HCT116 (cell line): ENCODE measurements around the gene CTAGE9. TPM values are rescaled to one million over a fixed set of nuclear protein-coding genes. Genes with fewer than 3 reads are reported as not detected.

Source experiments
- ATAC-seq: fragments of 200-7000 bp; cut with Tn5 transposase; 2 replicates; pipeline ENCODE4 v1.9.1; 2020; ENCODE audit warnings: mild to moderate bottlenecking, moderate library complexity
- BruUV-seq: library from RNA; stranded (reverse); fragments of 400-500 nt; replicated peaks from 2 replicates; lab custom pipeline; 2021; lab: Mats Ljungman, UMichigan
- CTCF ChIA-PET: fragments of 300-600 bp; sonication (Branson Sonifier 250); formaldehyde crosslinking; loops from one replicate; lab custom pipeline; 2021; ENCODE audit warnings: antibody characterized with exemption; lab: Charles Lee
- POLR2A ChIA-PET: fragments of 300-600, 350-600 bp; sonication (Branson Sonifier 250); formaldehyde crosslinking; loops from one replicate; lab custom pipeline; 2021; ENCODE audit warnings: antibody characterized with exemption; lab: Charles Lee
- RAD21 ChIA-PET, 2 experiments: fragments of 300-600 bp; sonication (Branson Sonifier 250); formaldehyde crosslinking; loops; one replicate each; lab custom pipeline; 2023; ENCODE audit warnings: low total read pairs in 2 of 2; ENCODE audit not compliant: uncharacterized antibody in 2 of 2, unreplicated experiment in 2 of 2, low non-redundant PET in 1 of 2; lab: Charles Lee
- DNase-seq: peaks from one replicate; pipeline ENCODE4 v3.0.0-alpha.2; 2010; ENCODE audit warnings: low read depth, low spot score
- H2AFZ ChIP-seq: fragments of 200-600 bp; shearing (Covaris generic), sonication (generic); 2 replicates; pipeline ENCODE4 v1.6.1; 2017; ENCODE audit warnings: low read depth, mixed run types, mixed read lengths, antibody characterized with exemption, low read length; ENCODE audit not compliant: poor library complexity, severe bottlenecking
- H3K27ac ChIP-seq: 2 replicates; pipeline ENCODE4 v1.5.1; 2012; ENCODE audit warnings: low read depth, low read length
- H3K27me3 ChIP-seq: fragments of 200-600 bp; sonication (generic); 2 replicates; pipeline ENCODE4 v1.6.1; 2016; ENCODE audit warnings: mixed run types, low read length, mixed read lengths; ENCODE audit not compliant: insufficient read depth
- H3K36me3 ChIP-seq, 2 experiments: fragments of 200-500 bp in 1 of 2; fragments of 200-600 bp in 1 of 2; sonication (Bioruptor generic) in 1 of 2; sonication (generic) in 1 of 2; 2 replicates each; pipeline versions ENCODE4 v1.5.1 to v1.6.1; 2014 to 2016; ENCODE audit warnings: low read length in 2 of 2, inconsistent platforms in 1 of 2, mixed read lengths in 1 of 2, mixed run types in 1 of 2; ENCODE audit not compliant: insufficient read depth in 2 of 2, control insufficient read depth in 1 of 2
- H3K4me1 ChIP-seq, 2 experiments: fragments of 200-600 bp in 1 of 2; sonication (generic) in 1 of 2; 2 replicates each; pipeline versions ENCODE4 v1.5.1 to v1.6.1; 2012 to 2017; ENCODE audit warnings: low read length in 2 of 2, inconsistent platforms in 1 of 2, mild to moderate bottlenecking in 1 of 2, mixed read lengths in 1 of 2, mixed run types in 1 of 2, moderate library complexity in 1 of 2; ENCODE audit not compliant: insufficient read depth in 2 of 2, control insufficient read depth in 1 of 2
- H3K4me2 ChIP-seq: fragments of 200-600 bp; sonication (generic); 2 replicates; pipeline ENCODE4 v1.6.1; 2017; ENCODE audit warnings: mixed run types, low read length, mixed read lengths
- H3K4me3 ChIP-seq, 2 experiments: fragments of 200-600 bp in 1 of 2; sonication (generic) in 1 of 2; replicated peaks in 1 of 2; 2 replicates each; pipeline ENCODE4 v1.5.1; 2011 to 2016; ENCODE audit warnings: low read length in 2 of 2, control low read depth in 1 of 2, low read depth in 1 of 2, mild to moderate bottlenecking in 1 of 2, mixed read lengths in 1 of 2, mixed run types in 1 of 2
- H3K79me2 ChIP-seq: fragments of 200-600 bp; sonication (generic); 2 replicates; pipeline ENCODE4 v1.6.1; 2017; ENCODE audit warnings: mild to moderate bottlenecking, mixed run types, low read length, moderate library complexity, mixed read lengths; ENCODE audit not compliant: insufficient read depth
- H3K9ac ChIP-seq: fragments of 200-600 bp; sonication (generic); 2 replicates; pipeline ENCODE4 v1.6.1; 2016; ENCODE audit warnings: low read length, mixed read lengths
- H3K9me2 ChIP-seq: fragments of 200-600 bp; sonication (generic), shearing (Covaris generic); 2 replicates; pipeline ENCODE4 v1.6.1; 2017; ENCODE audit warnings: mixed run types, mild to moderate bottlenecking, moderate library complexity; ENCODE audit not compliant: insufficient read depth
- H3K9me3 ChIP-seq, 2 experiments: fragments of 200-500 bp in 1 of 2; fragments of 200-600 bp in 1 of 2; sonication (Bioruptor generic) in 1 of 2; sonication (generic) in 1 of 2; 2 replicates each; pipeline ENCODE4 v1.6.1; 2014 to 2017; ENCODE audit warnings: low read length in 2 of 2, mixed read lengths in 2 of 2, inconsistent platforms in 1 of 2, low read depth in 1 of 2, mild to moderate bottlenecking in 1 of 2, mixed run types in 1 of 2, moderate library complexity in 1 of 2; ENCODE audit not compliant: control insufficient read depth in 1 of 2, insufficient read depth in 1 of 2
- H4K20me1 ChIP-seq: fragments of 200-600 bp; sonication (generic), shearing (Covaris generic); 2 replicates; pipeline ENCODE4 v1.6.1; 2017; ENCODE audit warnings: mixed run types, mild to moderate bottlenecking, moderate library complexity; ENCODE audit not compliant: insufficient read depth
- CTCF ChIP-seq, 3 experiments: fragments of 200-600 bp in 1 of 3; sonication (generic) in 1 of 3; IDR thresholded peaks in 2 of 3; conservative IDR thresholded peaks in 1 of 3; 2 replicates each; pipeline ENCODE4 v1.5.1; 2012 to 2017; ENCODE audit warnings: low read depth in 2 of 3, low read length in 2 of 3, antibody characterized with exemption in 1 of 3, borderline replicate concordance in 1 of 3, control low read depth in 1 of 3, mild to moderate bottlenecking in 1 of 3, mixed read lengths in 1 of 3, mixed run types in 1 of 3, moderate library complexity in 1 of 3; ENCODE audit not compliant: insufficient read depth in 1 of 3
- JUND ChIP-seq: IDR thresholded peaks from 2 replicates; pipeline ENCODE4 v1.6.1; 2012
- MAX ChIP-seq: IDR thresholded peaks from 2 replicates; pipeline ENCODE4 v1.6.1; 2012
- REST ChIP-seq: IDR thresholded peaks from 2 replicates; pipeline ENCODE4 v1.6.1; 2012; ENCODE audit warnings: low read depth
- SRF ChIP-seq: IDR thresholded peaks from 2 replicates; pipeline ENCODE4 v1.6.1; 2012; ENCODE audit warnings: low read depth
- TCF7L2 ChIP-seq: IDR thresholded peaks from 2 replicates; pipeline ENCODE4 v1.7.0; 2011; ENCODE audit warnings: borderline replicate concordance, inconsistent platforms; ENCODE audit not compliant: insufficient read depth, insufficient read length; ENCODE audit errors: extremely low read depth
- YY1 ChIP-seq: IDR thresholded peaks from 2 replicates; pipeline ENCODE4 v1.6.1; 2011; ENCODE audit warnings: low read length, low read depth, moderate library complexity, mild to moderate bottlenecking; ENCODE audit not compliant: insufficient replicate concordance; ENCODE audit errors: extremely low read depth
- ZBTB33 ChIP-seq: IDR thresholded peaks from 2 replicates; pipeline ENCODE4 v1.6.1; 2011; ENCODE audit warnings: mild to moderate bottlenecking, low read length, moderate library complexity; ENCODE audit not compliant: insufficient replicate concordance; ENCODE audit errors: extremely low read depth
- ZNF274 ChIP-seq: fragments of 200-500 bp; sonication (Bioruptor generic); IDR thresholded peaks from 2 replicates; pipeline ENCODE4 v1.6.1; 2014; ENCODE audit warnings: mild to moderate bottlenecking, low read depth, low read length, inconsistent platforms
- intact Hi-C: fragments of 100-400 bp; cut with micrococcal nuclease; formaldehyde crosslinking; loops from 2 replicates; pipeline ENCODE4 v1.10.0; 2022
- total RNA-seq: library from RNA; stranded (reverse); gene quantifications from one replicate; pipeline ENCODE4 v1.2.1, GENCODE V29; 2021; ENCODE audit not compliant: unreplicated experiment

CTAGE9 gene
- total RNA-seq, 1 experiment from 2014 or later = not detected

GRCh38 chr6:131682442-131682841 is 28.4 kb downstream of the CTAGE9 start:
- no peaks in the 10 kb centered on the region for H3K79me2 ChIP-seq
- H3K9me3 ChIP-seq = no peaks in the 10 kb centered on the region
- ATAC-seq = no peak
- intact Hi-C loops = no loop called here
- H3K4me3 ChIP-seq = no peak overlapping the region
- no peak overlapping the region for H3K4me2 ChIP-seq
- DNase-seq = no peak
- BruUV-seq = no TSS peak
- no peaks in the 10 kb centered on the region for H4K20me1 ChIP-seq
- H3K9ac ChIP-seq = no peak overlapping the region
- no peaks in the 10 kb centered on the region for H3K36me3 ChIP-seq
- no peak overlapping the region for H2AFZ ChIP-seq
- ChIA-PET POLR2A (no interaction called here), CTCF (no interaction called here), RAD21 (no interaction called here)
- H3K27ac ChIP-seq = no peak overlapping the region
- H3K27me3 ChIP-seq = no peaks in the 10 kb centered on the region
- TF ChIP-seq YY1 (no peak), REST (no peak), JUND (no peak), MAX (no peak), SRF (no peak), ZNF274 (no peak), ZBTB33 (no peak), TCF7L2 (no peak), CTCF (IDR thresholded peaks at IDR 0.05 in 2 of 3, conservative IDR thresholded peaks at IDR 0.05 in 1 of 3; ENCODE audit: borderline replicate concordance in 1 of 3, insufficient read depth in 1 of 3, low read depth in 2 of 3, low read length in 2 of 3) (no peak)
- H3K4me1 ChIP-seq = no peaks in the 10 kb centered on the region
- peaks cover 5% of the 10 kb centered on the region; the same call in 1 of the 2 replicates for H3K9me2 ChIP-seq
